Neural progenitor cell (in vitro differentiated cells): ENCODE measurements around the gene FGF16.

Experiments
- CTCF ChIP-seq: fragments of 200-600 bp; sonication (generic); IDR thresholded peaks from 2 replicates; pipeline ENCODE4 v1.5.1; 2017; ENCODE audit warnings: antibody characterized with exemption, mild to moderate bottlenecking
- EZH2 ChIP-seq: fragments of 200-600 bp; sonication (generic); IDR thresholded peaks from 2 replicates; pipeline ENCODE4 v1.6.1; 2017; ENCODE audit warnings: antibody characterized with exemption, mild to moderate bottlenecking, moderate library complexity
- EZH2phosphoT487 ChIP-seq: fragments of 200-600 bp; sonication (generic); IDR thresholded peaks from 2 replicates; pipeline ENCODE4 v1.6.1; 2017; ENCODE audit warnings: antibody characterized with exemption

GRCh38 chrX:77446908-77447652 is at the start of gene FGF16:
- no peak for TF ChIP-seq CTCF
- TF ChIP-seq EZH2: no peak
- TF ChIP-seq EZH2phosphoT487: no peak
